NCI-H2081 (cell line): ENCODE data around the gene CIBAR2.

Experiments
- DNase-seq, 2 experiments: peaks; one replicate each; lab custom pipeline; 2025; lab: John Stamatoyannopoulos, UW

Gene CIBAR2

GRCh38 chr16:85112364-85112763, at the start of gene CIBAR2:
Gene CIBAR2, minus strand, starts transcription at chr16:85112472. Its CDS starts 120 bp downstream, at chr16:85112352.
- peak in 1 of 2 experiments; percentile 27 for DNase-seq

GRCh38 chr16:85159179-85159980, 47.1 kb upstream of the CIBAR2 start:
- no peak for DNase-seq

- no peak for DNase-seq
Measured at GRCh38 chr16:85158743-85159178, 46.5 kb upstream of the CIBAR2 start.

- DNase-seq: no peak
Measured at GRCh38 chr16:85157813-85158742, 45.8 kb upstream of the CIBAR2 start.

GRCh38 chr16:85157372-85157771, 45.1 kb upstream of the CIBAR2 start:
- DNase-seq: no peak

- DNase-seq: no peak
Measured at GRCh38 chr16:85156869-85157268, 44.6 kb upstream of the CIBAR2 start.

GRCh38 chr16:85156440-85156839, 44.2 kb upstream of the CIBAR2 start:
- no peak for DNase-seq

- DNase-seq: no peak
Measured at GRCh38 chr16:85153656-85154091, 41.4 kb upstream of the CIBAR2 start.

GRCh38 chr16:85153046-85153445, 40.8 kb upstream of the CIBAR2 start:
- no peak for DNase-seq

- DNase-seq: no peak
Measured at GRCh38 chr16:85152414-85153030, 40.2 kb upstream of the CIBAR2 start.

- peak; percentile 37 to 61 for DNase-seq
Measured at GRCh38 chr16:85151603-85152413, 39.5 kb upstream of the CIBAR2 start.

GRCh38 chr16:85151079-85151602, 38.9 kb upstream of the CIBAR2 start:
- no peak for DNase-seq

GRCh38 chr16:85150331-85150940, 38.2 kb upstream of the CIBAR2 start:
- no peak for DNase-seq

- DNase-seq: no peak
Measured at GRCh38 chr16:85149776-85150175, 37.5 kb upstream of the CIBAR2 start.

- no peak for DNase-seq
Measured at GRCh38 chr16:85148931-85149330, 36.7 kb upstream of the CIBAR2 start.

- DNase-seq: no peak
Measured at GRCh38 chr16:85146922-85147651, 34.8 kb upstream of the CIBAR2 start.

GRCh38 chr16:85146532-85146797, 34.2 kb upstream of the CIBAR2 start:
- DNase-seq: no peak

- DNase-seq: no peak
Measured at GRCh38 chr16:85145734-85146531, 33.7 kb upstream of the CIBAR2 start.

- no peak for DNase-seq
Measured at GRCh38 chr16:85145188-85145587, 32.9 kb upstream of the CIBAR2 start.
